K562 (cell line): ENCODE results near the gene CPS1. TPM values are rescaled to one million over a fixed set of nuclear protein-coding genes. Genes with fewer than 3 reads are reported as not detected.

ENCODE experiments used
- ATAC-seq: fragments of 200-7000 bp; cut with Tn5 transposase; 3 replicates; pipeline ENCODE4 v1.9.1; 2020; ENCODE audit warnings: moderate library complexity
- BruUV-seq: library from RNA; stranded (reverse); fragments of 400-500 nt; replicated peaks from 2 replicates; lab custom pipeline; 2021; lab: Mats Ljungman, UMichigan
- CTCF ChIA-PET: fragments of 300-600 bp; formaldehyde crosslinking; extraction: SDS; loops from one replicate; lab custom pipeline; 2021; ENCODE audit warnings: low intra/inter-chr PET ratio; lab: Yijun Ruan, JAX
- POLR2A ChIA-PET: fragments of 300-600, 350-650 bp; sonication (Branson Sonifier 250); formaldehyde crosslinking; extraction: SDS; loops from one replicate; lab custom pipeline; 2021; ENCODE audit warnings: antibody characterized with exemption, inconsistent platforms; lab: Yijun Ruan, JAX
- DNase-seq, 4 experiments: peaks; one replicate each; pipeline versions ENCODE4 v3.0.0 to v3.0.0-alpha.2; 2011 to 2018; ENCODE audit warnings: low spot score in 3 of 4, mixed read lengths in 3 of 4; ENCODE audit errors: extremely low read depth in 1 of 4
- FAIRE-seq: peaks from 2 replicates; lab custom pipeline; 2011; peaks lifted over from hg19 to GRCh38; lab: Jason Lieb, UNC
- H2AFZ ChIP-seq: 2 replicates; pipeline ENCODE4 v1.6.0; 2011; ENCODE audit warnings: low read depth, low read length, control low read depth, inconsistent platforms
- H3K27ac ChIP-seq: fragments of 200-600 bp; 3 replicates; pipeline ENCODE4 v1.8.0; 2011; ENCODE audit warnings: low read depth, mild to moderate bottlenecking, control low read depth, inconsistent platforms, low read length, moderate library complexity, mixed read lengths; ENCODE audit errors: extremely low read depth
- H3K27me3 ChIP-seq, 2 experiments: fragments of 300-600 bp in 1 of 2; 2 replicates in 1 of 2; 3 replicates in 1 of 2; pipeline versions ENCODE4 v1.6.0 to v1.8.0; 2011; ENCODE audit warnings: inconsistent platforms in 2 of 2, low read length in 2 of 2, mild to moderate bottlenecking in 1 of 2, mixed read lengths in 1 of 2, moderate library complexity in 1 of 2; ENCODE audit not compliant: control insufficient read depth in 2 of 2, insufficient read depth in 2 of 2
- H3K36me3 ChIP-seq: fragments of 300-600 bp; 3 replicates; pipeline ENCODE4 v1.8.0; 2011; ENCODE audit warnings: mild to moderate bottlenecking, low read length, inconsistent platforms; ENCODE audit not compliant: control insufficient read depth, insufficient read depth
- H3K4me1 ChIP-seq, 2 experiments: fragments of 200-600 bp in 1 of 2; replicated peaks in 1 of 2; 2 replicates in 1 of 2; 3 replicates in 1 of 2; pipeline versions ENCODE4 v1.5.1 to v1.8.0; 2011; ENCODE audit warnings: inconsistent platforms in 2 of 2, low read length in 2 of 2, mild to moderate bottlenecking in 1 of 2, mixed read lengths in 1 of 2, moderate library complexity in 1 of 2; ENCODE audit not compliant: control insufficient read depth in 2 of 2, insufficient read depth in 2 of 2
- H3K4me2 ChIP-seq: 2 replicates; pipeline ENCODE4 v1.6.1; 2011; ENCODE audit warnings: low read length, control low read depth, inconsistent platforms, mixed read lengths; ENCODE audit not compliant: insufficient read depth
- H3K4me3 ChIP-seq: fragments of 200-600 bp; sonication (generic), shearing (Covaris generic); 2 replicates; pipeline ENCODE4 v1.5.1; 2016; ENCODE audit warnings: control low read depth, inconsistent platforms
- H3K79me2 ChIP-seq: fragments of 200-600 bp; 3 replicates; pipeline ENCODE4 v1.8.0; 2011; ENCODE audit warnings: low read length, inconsistent platforms; ENCODE audit not compliant: control insufficient read depth, insufficient read depth
- H3K9ac ChIP-seq, 2 experiments: 2 replicates each; pipeline versions ENCODE4 v1.6.0 to v1.6.1; 2011; ENCODE audit warnings: low read depth in 2 of 2, low read length in 2 of 2, control low read depth in 1 of 2, inconsistent platforms in 1 of 2, mild to moderate bottlenecking in 1 of 2, mixed read lengths in 1 of 2; ENCODE audit not compliant: insufficient read depth in 1 of 2
- H3K9me1 ChIP-seq: one replicate; pipeline ENCODE4 v1.6.0; 2011; ENCODE audit warnings: inconsistent platforms, mild to moderate bottlenecking, low read length, moderate library complexity; ENCODE audit not compliant: control insufficient read depth, insufficient read depth
- H3K9me3 ChIP-seq: replicated peaks from 2 replicates; pipeline ENCODE4 v1.5.1; 2011; ENCODE audit warnings: low read depth, low read length, inconsistent platforms; ENCODE audit not compliant: control insufficient read depth, insufficient read depth
- H4K20me1 ChIP-seq: replicated peaks from 2 replicates; pipeline ENCODE4 v1.6.1; 2011; ENCODE audit warnings: low read length, inconsistent platforms, mixed read lengths; ENCODE audit not compliant: control insufficient read depth, insufficient read depth
- ARNT ChIP-seq, 2 experiments: fragments of 450-650 bp; IDR thresholded peaks; 2 replicates each; pipeline ENCODE4 v1.6.1; 2016; ENCODE audit warnings: mild to moderate bottlenecking in 1 of 2
- BCLAF1 ChIP-seq, 2 experiments: fragments of 450-650 bp in 1 of 2; IDR thresholded peaks; 2 replicates each; pipeline ENCODE4 v1.6.1; 2011 to 2017; ENCODE audit warnings: low read depth in 2 of 2, antibody characterized with exemption in 1 of 2, borderline replicate concordance in 1 of 2, low read length in 1 of 2, mild to moderate bottlenecking in 1 of 2, mixed read lengths in 1 of 2; ENCODE audit not compliant: control insufficient read depth in 1 of 2
- BRF1 ChIP-seq: IDR thresholded peaks from 3 replicates; pipeline ENCODE4 v1.6.1; 2011; ENCODE audit warnings: borderline replicate concordance, mild to moderate bottlenecking; ENCODE audit not compliant: insufficient read length; ENCODE audit errors: extremely low read depth
- GTF3C2 ChIP-seq: IDR thresholded peaks from 3 replicates; pipeline ENCODE4 v1.6.1; 2011; ENCODE audit warnings: borderline replicate concordance, mild to moderate bottlenecking, moderate library complexity; ENCODE audit not compliant: insufficient read length; ENCODE audit errors: extremely low read depth
- KDM5B ChIP-seq: fragments of 200-600 bp; sonication (generic); IDR thresholded peaks from 2 replicates; pipeline ENCODE4 v1.6.1; 2012; ENCODE audit warnings: low read depth, mild to moderate bottlenecking, moderate library complexity, low read length, control low read depth, inconsistent platforms; ENCODE audit not compliant: insufficient replicate concordance
- MTF1 ChIP-seq: fragments of 250-450 bp; sonication (Bioruptor Pico); IDR thresholded peaks from 2 replicates; pipeline ENCODE4 v1.9.0; 2021; ENCODE audit warnings: moderate library complexity, mild to moderate bottlenecking, inconsistent platforms, borderline replicate concordance
- NCOA1 ChIP-seq: fragments of 450-650 bp; IDR thresholded peaks from 2 replicates; pipeline ENCODE4 v1.6.1; 2016; ENCODE audit warnings: low read depth
- SLC30A9 ChIP-seq: fragments of 250-450 bp; sonication (Bioruptor Pico); IDR thresholded peaks from 2 replicates; pipeline ENCODE4 v1.8.0; 2022; ENCODE audit warnings: mild to moderate bottlenecking, moderate library complexity
- ZFPM2 ChIP-seq: fragments of 250-450 bp; sonication (Bioruptor Pico); IDR thresholded peaks from 2 replicates; pipeline ENCODE4 v1.5.1; 2022; ENCODE audit warnings: mild to moderate bottlenecking
- ZKSCAN1 ChIP-seq: fragments of 150-350 bp; IDR thresholded peaks from 2 replicates; pipeline ENCODE4 v1.6.1; 2016; ENCODE audit warnings: low read depth, low read length
- ZNF239 ChIP-seq: fragments of 250-450 bp; sonication (Bioruptor Pico); IDR thresholded peaks from 2 replicates; pipeline ENCODE4 v1.4.0; 2020; ENCODE audit warnings: mild to moderate bottlenecking
- ZNF431 ChIP-seq: sonication (generic); formaldehyde crosslinking; IDR thresholded peaks from 2 replicates; pipeline ENCODE4 v1.8.0; 2022; ENCODE audit warnings: mild to moderate bottlenecking, missing genetic modification reagents
- WGBS: fragments of 100-300 bp; shearing (Covaris generic); methylation state at CpG from one replicate; pipeline ENCODE4 v1.1.6; 2016; ENCODE audit warnings: low coverage, mixed read lengths; ENCODE audit not compliant: insufficient coverage; ENCODE audit errors: missing lambda C conversion rate; 5-methylcytosine and 5-hydroxymethylcytosine counted together
- in situ Hi-C: fragments of 300-500 bp; cut with MboI; formaldehyde crosslinking; loops from 4 replicates; pipeline ENCODE4 v1.15.0; 2018; ENCODE audit warnings: inconsistent platforms, mixed read lengths
- intact Hi-C: fragments of 100-400 bp; cut with micrococcal nuclease; formaldehyde crosslinking; loops from 2 replicates; pipeline ENCODE4 v1.14.2; 2022
- polyA plus RNA-seq, 8 experiments: library from polyadenylated mRNA; depleted of rRNA in 4 of 8; stranded (reverse) in 5 of 8; unstranded in 3 of 8; fragments of >200 nt; fragmentation: Nextera tagmentation in 2 of 8; fragmentation: Illumina TruSeq in 1 of 8; extraction: Ambion mirVana in 2 of 8; extraction: Trizol in 1 of 8; gene quantifications; 2 replicates each; pipeline versions ENCODE4 v1.2.1 to v1.2.3, GENCODE V29; 2011 to 2014; ENCODE audit warnings: inconsistent platforms in 1 of 8, missing spikeins in 1 of 8
- total RNA-seq, 7 experiments: library from RNA; depleted of rRNA in 6 of 7; stranded (reverse); fragments of >200 nt in 6 of 7; fragmentation: Illumina TruSeq in 2 of 7; extraction: Trizol in 2 of 7; gene quantifications; 2 replicates each; pipeline versions ENCODE4 v1.2.1 to v1.2.3, GENCODE V29; 2011 to 2021; ENCODE audit warnings: low replicate concordance in 1 of 7
- TF ChIP-seq, protein P1 (sequence below): fragments of 250-450 bp; sonication (Bioruptor Pico); IDR thresholded peaks from 2 replicates; pipeline ENCODE4 v1.8.0; 2022; ENCODE audit warnings: inconsistent platforms

CPS1 gene
- total and polyA plus RNA-seq, 9 of the 15 experiments (the other 6 are each of a cell fraction or from before 2014, with no cell fraction given) = 2.4 to 13.5 (median 6.0) TPM

DNA sequence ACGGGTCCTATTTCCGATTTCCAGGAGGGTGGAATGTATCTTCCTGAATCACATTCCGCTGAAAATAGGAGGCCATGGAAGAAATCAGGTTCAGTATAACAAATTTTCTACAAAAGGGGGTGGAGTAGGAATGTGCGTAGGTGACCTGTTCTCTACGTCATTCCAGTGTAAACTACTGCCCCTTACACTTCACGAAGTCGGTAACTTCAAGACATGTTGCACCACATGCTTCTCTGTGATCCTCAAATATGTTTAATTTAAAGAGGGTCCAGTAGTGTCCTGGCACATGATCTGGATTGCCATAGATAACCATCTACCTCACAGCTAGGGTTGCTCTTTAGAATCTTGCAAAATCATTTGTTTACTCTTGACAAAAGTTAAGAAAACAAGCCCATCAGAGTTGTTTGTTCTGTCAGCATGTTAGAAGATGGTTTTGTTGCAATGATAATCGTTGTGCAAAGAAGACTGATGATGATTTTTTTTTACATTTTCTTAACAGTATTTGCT, 7.5 kb upstream of the CPS1 start:
- no peak for FAIRE-seq
- 3% methylated on average over 7 of the region's 8 CpGs for WGBS
- in situ Hi-C loops = no loop called here
- TF ChIP-seq, protein P1, sequence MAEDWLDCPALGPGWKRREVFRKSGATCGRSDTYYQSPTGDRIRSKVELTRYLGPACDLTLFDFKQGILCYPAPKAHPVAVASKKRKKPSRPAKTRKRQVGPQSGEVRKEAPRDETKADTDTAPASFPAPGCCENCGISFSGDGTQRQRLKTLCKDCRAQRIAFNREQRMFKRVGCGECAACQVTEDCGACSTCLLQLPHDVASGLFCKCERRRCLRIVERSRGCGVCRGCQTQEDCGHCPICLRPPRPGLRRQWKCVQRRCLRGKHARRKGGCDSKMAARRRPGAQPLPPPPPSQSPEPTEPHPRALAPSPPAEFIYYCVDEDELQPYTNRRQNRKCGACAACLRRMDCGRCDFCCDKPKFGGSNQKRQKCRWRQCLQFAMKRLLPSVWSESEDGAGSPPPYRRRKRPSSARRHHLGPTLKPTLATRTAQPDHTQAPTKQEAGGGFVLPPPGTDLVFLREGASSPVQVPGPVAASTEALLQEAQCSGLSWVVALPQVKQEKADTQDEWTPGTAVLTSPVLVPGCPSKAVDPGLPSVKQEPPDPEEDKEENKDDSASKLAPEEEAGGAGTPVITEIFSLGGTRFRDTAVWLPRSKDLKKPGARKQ (CRISPR knock-in tag) = no peak
- no peak for TF ChIP-seq ZNF239 (CRISPR knock-in tag)
- no peak for TF ChIP-seq ZKSCAN1
- no peak for TF ChIP-seq MTF1 (CRISPR knock-in tag)
- no peak for TF ChIP-seq ZFPM2 (CRISPR knock-in tag)
- no peak for TF ChIP-seq ZNF431 (CRISPR knock-in tag)
- TF ChIP-seq SLC30A9 (CRISPR knock-in tag) = no peak
- no peak for TF ChIP-seq KDM5B
- no peak for TF ChIP-seq BCLAF1 (IDR thresholded peaks at IDR 0.05; ENCODE audit: borderline replicate concordance in 1 of 2, control insufficient read depth in 1 of 2, low read depth in 2 of 2, low read length in 1 of 2)
- TF ChIP-seq NCOA1 = no peak
- TF ChIP-seq BRF1 = no peak
- TF ChIP-seq GTF3C2 = no peak
- no peak for TF ChIP-seq ARNT (IDR thresholded peaks at IDR 0.05)

More for the DNA sequence above, 7.5 kb upstream of the CPS1 start:
- H3K9me1 ChIP-seq = no peaks in the 10 kb centered on the region
- H3K36me3 ChIP-seq = no peaks in the 10 kb centered on the region
- no peak overlapping the region for H3K4me3 ChIP-seq
- no peak overlapping the region for H3K4me2 ChIP-seq
- CTCF ChIA-PET = no interaction called here
- intact Hi-C loops = no loop called here
- ATAC-seq = no peak
- no peaks in the 10 kb centered on the region for H3K27me3 ChIP-seq
- no peak overlapping the region for H3K27ac ChIP-seq
- no peaks in the 10 kb centered on the region for H4K20me1 ChIP-seq
- no peak for DNase-seq
- no peak overlapping the region for H2AFZ ChIP-seq
- H3K4me1 ChIP-seq = no peaks in the 10 kb centered on the region
- no peaks in the 10 kb centered on the region for H3K9me3 ChIP-seq
- no peaks in the 10 kb centered on the region for H3K79me2 ChIP-seq
- no peak overlapping the region for H3K9ac ChIP-seq
- BruUV-seq = no TSS peak
- POLR2A ChIA-PET = no interaction called here
